GM21576 (cell line): ENCODE results near the gene WLS.

Experiments used
- ATAC-seq: cut with Tn5 transposase; IDR thresholded peaks from one replicate; pipeline ENCODE4 v1.9.1; 2021; ENCODE audit warnings: mild to moderate bottlenecking, moderate library complexity; ENCODE audit not compliant: unreplicated experiment

The WLS gene

GRCh38 chr1:68103884-68104554, 128.3 kb downstream of the WLS start:
- ATAC-seq = no peak

- no peak for ATAC-seq
Observed at GRCh38 chr1:68103011-68103545, 129.2 kb downstream of the WLS start.

GRCh38 chr1:68101829-68102228, 130.5 kb downstream of the WLS start:
- ATAC-seq = no peak

GRCh38 chr1:68100571-68100970, 131.8 kb downstream of the WLS start:
- no peak for ATAC-seq

GRCh38 chr1:68093737-68094136, 138.6 kb downstream of the WLS start:
- ATAC-seq = no peak

- ATAC-seq = no peak
Observed at GRCh38 chr1:68087184-68087583, 145.1 kb downstream of the WLS start.

- ATAC-seq = no peak
Observed at GRCh38 chr1:68085752-68086151, 146.6 kb downstream of the WLS start.

GRCh38 chr1:68083686-68084085, 148.6 kb downstream of the WLS start:
- ATAC-seq = no peak

GRCh38 chr1:68081775-68082283, 150.5 kb downstream of the WLS start:
- ATAC-seq = no peak

GRCh38 chr1:68078647-68079046, 153.7 kb downstream of the WLS start:
- ATAC-seq = no peak
